HFF-Myc (cell line): ENCODE results near the gene CCL7.

Experiments
- DNase-seq: peaks from one replicate; pipeline ENCODE4 v3.0.0-alpha.2; 2011; ENCODE audit warnings: low read depth; ENCODE audit errors: extremely low read depth
- H3K4me3 ChIP-seq: replicated peaks from 2 replicates; pipeline ENCODE4 v1.5.1; 2011; ENCODE audit warnings: low read depth, mild to moderate bottlenecking, control low read depth, low read length
- CTCF ChIP-seq: IDR thresholded peaks from 2 replicates; pipeline ENCODE4 v1.5.1; 2012; ENCODE audit warnings: mild to moderate bottlenecking, low read depth, low read length, control low read depth; ENCODE audit errors: missing control alignments

CCL7 gene

DNA sequence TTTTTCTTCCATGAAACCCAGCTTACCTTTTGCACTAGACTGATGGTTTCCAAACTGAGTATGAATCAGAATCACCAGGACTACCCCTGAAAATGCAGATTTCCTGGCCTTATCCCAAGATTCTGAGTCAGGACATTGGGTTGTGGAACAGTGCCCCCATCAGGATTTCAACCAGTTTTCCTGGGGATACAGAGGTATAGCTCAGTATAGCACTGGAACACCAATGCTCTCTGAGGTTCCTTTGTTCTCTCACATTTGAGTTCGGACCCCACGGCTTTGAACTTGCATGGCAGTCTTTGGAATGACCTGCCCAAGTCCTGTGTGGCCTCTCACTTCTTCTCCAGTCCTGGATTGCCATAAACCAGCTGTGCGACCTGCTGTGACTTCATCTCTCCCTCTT, 36.4 kb downstream of the CCL7 start:
- H3K4me3 ChIP-seq, result no peak overlapping the region
- DNase-seq, result peak; percentile 76
- TF ChIP-seq CTCF, result peak; percentile 70

GRCh38 chr17:34307110-34307509, 37.1 kb downstream of the CCL7 start:
- no peak for TF ChIP-seq CTCF
- no peak overlapping the region for H3K4me3 ChIP-seq

GRCh38 chr17:34308371-34308770, 38.4 kb downstream of the CCL7 start:
- no peak overlapping the region for H3K4me3 ChIP-seq
- no peak for DNase-seq
- TF ChIP-seq CTCF, result no peak

More at GRCh38 chr17:34307110-34307509, 37.1 kb downstream of the CCL7 start:
- DNase-seq, result no peak

DNA sequence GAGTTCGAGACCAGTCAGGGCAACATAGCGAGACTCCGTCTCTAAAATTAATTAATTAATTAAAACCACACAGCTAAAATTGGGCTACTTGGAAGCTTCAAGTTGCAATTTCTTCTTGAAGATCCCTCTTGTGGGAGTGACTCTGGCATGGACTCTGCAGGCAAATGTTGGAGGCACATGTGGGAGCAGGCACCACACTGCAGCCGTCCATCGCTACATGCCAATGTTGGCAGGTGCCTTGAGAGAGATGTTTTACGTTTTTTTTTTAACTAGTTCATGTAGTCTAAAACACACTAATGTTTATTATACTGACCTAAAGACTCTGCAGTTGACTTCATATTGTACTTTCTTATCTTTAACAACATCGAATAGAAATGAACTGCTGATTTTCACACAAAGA, 41.3 kb downstream of the CCL7 start:
- no peak for TF ChIP-seq CTCF
- H3K4me3 ChIP-seq, result no peak overlapping the region
- DNase-seq, result no peak

DNA sequence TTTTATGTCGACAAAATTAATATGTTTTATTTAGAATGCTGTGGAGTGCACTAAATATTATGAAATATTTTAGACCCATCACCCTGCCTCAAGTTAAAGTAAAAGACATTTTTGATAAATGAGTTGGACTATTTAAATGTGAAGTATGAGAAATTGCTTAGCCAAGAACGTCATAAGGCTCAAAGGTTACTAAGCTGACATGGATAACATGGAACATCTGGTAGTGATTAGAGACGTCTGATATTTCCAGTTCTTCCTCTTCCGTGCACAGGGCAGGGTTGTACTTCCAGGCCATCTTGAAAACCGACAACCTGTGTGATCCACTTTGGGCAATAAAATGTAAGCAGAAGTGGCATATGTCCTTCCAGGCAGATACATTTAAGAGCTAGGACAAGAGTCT, 42.1 kb downstream of the CCL7 start:
- DNase-seq, result peak; percentile 78
- TF ChIP-seq CTCF, result no peak
- H3K4me3 ChIP-seq, result no peak overlapping the region

- DNase-seq, result no peak
- TF ChIP-seq CTCF, result no peak
Observed at GRCh38 chr17:34313164-34313563, 43.1 kb downstream of the CCL7 start.

DNA sequence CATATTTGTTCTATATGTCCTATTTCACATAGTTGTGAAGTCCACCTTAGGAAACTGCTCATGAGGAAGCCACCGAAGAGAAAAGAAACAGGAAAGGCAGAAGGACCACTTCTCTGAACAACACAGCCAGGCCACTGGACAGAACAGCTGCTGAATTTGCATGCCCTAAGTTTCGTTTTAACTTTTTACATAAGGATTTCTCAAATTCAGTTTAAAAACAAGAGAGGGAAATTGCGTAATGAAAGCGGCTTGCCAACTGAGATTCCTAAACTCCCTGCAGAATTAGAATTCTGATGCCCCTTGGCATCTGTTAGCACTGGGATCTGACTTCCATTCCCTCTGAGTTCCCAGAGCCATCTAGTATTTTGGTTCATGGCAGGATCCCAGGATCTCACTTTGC, 44.3 kb downstream of the CCL7 start:
- no peak overlapping the region for H3K4me3 ChIP-seq
- no peak for TF ChIP-seq CTCF
- DNase-seq, result no peak

More at GRCh38 chr17:34313164-34313563, 43.1 kb downstream of the CCL7 start:
- H3K4me3 ChIP-seq, result no peak overlapping the region
